HepG2 (cell line): ENCODE results near the gene PAIP2. TPM values are rescaled to one million over a fixed set of nuclear protein-coding genes. Genes with fewer than 3 reads are reported as not detected.

ENCODE experiments used
- BCL6 ChIP-seq: IDR thresholded peaks from 2 replicates; pipeline ENCODE4 v1.6.1; 2016; ENCODE audit warnings: missing genetic modification reagents, missing compliant biosample characterization
- BHLHE40 ChIP-seq: IDR thresholded peaks from 2 replicates; pipeline ENCODE4 v1.6.1; 2011; ENCODE audit warnings: low read length, improper control_type of control experiment
- KLF11 ChIP-seq: IDR thresholded peaks from 2 replicates; pipeline ENCODE4 v1.6.1; 2016; ENCODE audit warnings: missing compliant biosample characterization
- KMT2B ChIP-seq: IDR thresholded peaks from 2 replicates; pipeline ENCODE4 v1.6.1; 2016; ENCODE audit warnings: missing genetic modification reagents, missing compliant biosample characterization
- MXD4 ChIP-seq: IDR thresholded peaks from 2 replicates; pipeline ENCODE4 v1.6.1; 2016; ENCODE audit warnings: mild to moderate bottlenecking, missing biosample characterization, missing genetic modification reagents
- NFKBIZ ChIP-seq: IDR thresholded peaks from 2 replicates; pipeline ENCODE4 v1.6.1; 2018; ENCODE audit warnings: missing genetic modification reagents, missing compliant biosample characterization
- RELA ChIP-seq: sonication (generic); formaldehyde crosslinking; IDR thresholded peaks from 2 replicates; pipeline ENCODE4 v1.4.0; 2020; ENCODE audit warnings: missing genetic modification reagents
- SIX1 ChIP-seq: sonication (generic); formaldehyde crosslinking; IDR thresholded peaks from 2 replicates; pipeline ENCODE4 v1.4.0; 2020; ENCODE audit warnings: missing genetic modification reagents, borderline replicate concordance
- ZFP41 ChIP-seq: sonication (generic); formaldehyde crosslinking; IDR thresholded peaks from 2 replicates; pipeline ENCODE4 v1.4.0; 2020; ENCODE audit warnings: mild to moderate bottlenecking, missing genetic modification reagents, borderline replicate concordance
- ZNF205 ChIP-seq: IDR thresholded peaks from 2 replicates; pipeline ENCODE4 v1.6.1; 2018; ENCODE audit warnings: missing biosample characterization, missing genetic modification reagents
- ZNF367 ChIP-seq: sonication (generic); formaldehyde crosslinking; IDR thresholded peaks from 2 replicates; pipeline ENCODE4 v1.4.0; 2020; ENCODE audit warnings: missing genetic modification reagents, borderline replicate concordance
- ZNF441 ChIP-seq: sonication (generic); formaldehyde crosslinking; IDR thresholded peaks from 2 replicates; pipeline ENCODE4 v1.7.0; 2021; ENCODE audit warnings: missing genetic modification reagents, borderline replicate concordance
- ZNF496 ChIP-seq: sonication (generic); formaldehyde crosslinking; IDR thresholded peaks from 2 replicates; pipeline ENCODE4 v1.8.1; 2023; ENCODE audit warnings: mild to moderate bottlenecking, moderate library complexity, missing genetic modification reagents; ENCODE audit not compliant: insufficient replicate concordance
- ZNF547 ChIP-seq: sonication (generic); formaldehyde crosslinking; IDR thresholded peaks from 2 replicates; pipeline ENCODE4 v1.5.1; 2020; ENCODE audit warnings: mild to moderate bottlenecking, missing genetic modification reagents
- ZNF670 ChIP-seq: sonication (generic); formaldehyde crosslinking; IDR thresholded peaks from 2 replicates; pipeline ENCODE4 v1.8.0; 2022; ENCODE audit warnings: mild to moderate bottlenecking, missing genetic modification reagents, borderline replicate concordance
- ZNF782 ChIP-seq: sonication (generic); formaldehyde crosslinking; IDR thresholded peaks from 2 replicates; pipeline ENCODE4 v1.4.0; 2020; ENCODE audit warnings: missing genetic modification reagents, mild to moderate bottlenecking, borderline replicate concordance
- ZNF788 ChIP-seq: sonication (generic); formaldehyde crosslinking; IDR thresholded peaks from 2 replicates; pipeline ENCODE4 v1.5.0; 2020; ENCODE audit warnings: mild to moderate bottlenecking, missing genetic modification reagents, borderline replicate concordance
- ZNF878 ChIP-seq: sonication (generic); formaldehyde crosslinking; IDR thresholded peaks from 2 replicates; pipeline ENCODE4 v1.8.1; 2023; ENCODE audit warnings: mild to moderate bottlenecking, missing genetic modification reagents, moderate library complexity
- ZSCAN30 ChIP-seq: sonication (generic); formaldehyde crosslinking; IDR thresholded peaks from 2 replicates; pipeline ENCODE4 v1.5.0; 2020; ENCODE audit warnings: mild to moderate bottlenecking, missing genetic modification reagents
- polyA plus RNA-seq, 8 experiments: library from polyadenylated mRNA; depleted of rRNA in 3 of 8; stranded (reverse) in 7 of 8; unstranded in 1 of 8; fragments of >200 nt; fragmentation: Illumina TruSeq in 4 of 8; extraction: Trizol in 4 of 8; gene quantifications; 2 replicates each; pipeline versions ENCODE4 v1.2.1 to v1.2.3, GENCODE V29; 2011 to 2016; ENCODE audit warnings: low read depth in 4 of 8, missing spikeins in 1 of 8, mixed read lengths in 1 of 8; ENCODE audit not compliant: insufficient read depth in 1 of 8
- total RNA-seq, 5 experiments: library from RNA; depleted of rRNA; stranded (reverse); fragments of >200 nt; fragmentation: Illumina TruSeq; extraction: Trizol; gene quantifications; 2 replicates each; pipeline ENCODE4 v1.2.3, GENCODE V29; 2016; ENCODE audit warnings: low read depth in 1 of 5
- TF ChIP-seq, protein P1 (sequence below): sonication (generic); formaldehyde crosslinking; IDR thresholded peaks from 2 replicates; pipeline ENCODE4 v1.8.0; 2022; ENCODE audit warnings: low read depth, missing genetic modification reagents
- TF ChIP-seq, protein P2 (sequence below): sonication (generic); formaldehyde crosslinking; IDR thresholded peaks from 2 replicates; pipeline ENCODE4 v1.5.1; 2020; ENCODE audit warnings: mild to moderate bottlenecking, moderate library complexity, missing genetic modification reagents
- TF ChIP-seq, protein P3 (sequence below): IDR thresholded peaks from 2 replicates; pipeline ENCODE4 v1.6.1; 2016; ENCODE audit warnings: mild to moderate bottlenecking
- TF ChIP-seq, protein P4 (sequence below): sonication (generic); formaldehyde crosslinking; IDR thresholded peaks from 2 replicates; pipeline ENCODE4 v1.4.0; 2020; ENCODE audit warnings: missing genetic modification reagents

The PAIP2 gene
- total and polyA plus RNA-seq, 2 of the 13 experiments (the other 11 are each of a cell fraction or from before 2014, with no cell fraction given): 61.5 to 76.3 TPM

DNA sequence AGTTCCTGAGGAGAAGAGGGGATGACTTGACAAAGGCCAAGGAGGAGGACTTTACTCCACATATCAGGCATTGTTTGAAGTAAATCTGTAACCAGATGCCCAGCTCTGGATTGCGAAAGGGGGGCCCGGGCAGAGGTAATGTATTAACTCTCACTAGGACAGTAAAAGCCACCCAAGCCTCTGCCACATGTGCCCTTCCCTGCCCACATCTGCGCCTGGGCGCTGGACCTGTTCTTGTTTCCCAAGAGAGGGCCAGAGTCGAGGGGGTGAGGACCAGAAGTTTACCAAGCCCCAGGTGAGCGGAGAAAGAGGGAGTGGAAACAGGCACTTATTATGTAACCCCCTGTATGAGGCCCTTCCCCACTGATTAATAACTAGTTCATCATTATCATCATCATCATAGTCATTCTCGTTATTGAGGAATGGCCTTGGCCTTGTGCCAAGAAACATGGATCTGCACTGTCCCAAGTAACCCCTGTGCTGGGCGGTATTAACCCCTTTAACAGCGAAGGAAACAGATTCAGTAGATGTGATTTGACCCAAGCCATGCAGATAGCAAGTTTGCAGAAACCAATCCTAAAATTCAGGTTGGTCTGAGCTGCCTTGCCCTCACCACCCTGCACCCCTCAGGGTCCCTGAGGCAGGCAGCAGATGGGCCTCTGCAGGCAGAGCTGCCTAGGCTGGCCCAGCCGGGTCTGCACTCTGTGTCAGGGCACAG is 41.8 kb downstream of the PAIP2 start, which contains the start of gene SLC23A1 (continued):
- no peak for TF ChIP-seq ZNF782 (CRISPR knock-in tag)
- no peak for TF ChIP-seq ZNF547 (CRISPR knock-in tag)
- TF ChIP-seq, protein P1, sequence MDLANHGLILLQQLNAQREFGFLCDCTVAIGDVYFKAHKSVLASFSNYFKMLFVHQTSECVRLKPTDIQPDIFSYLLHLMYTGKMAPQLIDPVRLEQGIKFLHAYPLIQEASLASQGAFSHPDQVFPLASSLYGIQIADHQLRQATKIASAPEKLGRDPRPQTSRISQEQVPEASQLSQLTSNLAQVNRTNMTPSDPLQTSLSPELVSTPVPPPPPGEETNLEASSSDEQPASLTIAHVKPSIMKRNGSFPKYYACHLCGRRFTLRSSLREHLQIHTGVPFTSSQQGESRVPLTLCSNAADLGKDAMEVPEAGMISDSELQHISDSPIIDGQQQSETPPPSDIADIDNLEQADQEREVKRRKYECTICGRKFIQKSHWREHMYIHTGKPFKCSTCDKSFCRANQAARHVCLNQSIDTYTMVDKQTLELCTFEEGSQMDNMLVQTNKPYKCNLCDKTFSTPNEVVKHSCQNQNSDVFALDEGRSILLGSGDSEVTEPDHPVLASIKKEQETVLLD (CRISPR knock-in tag): no peak
- TF ChIP-seq ZNF441 (CRISPR knock-in tag): no peak
- TF ChIP-seq ZNF878 (CRISPR knock-in tag): no peak
- no peak; the same call in 1 of the 2 replicates for TF ChIP-seq ZNF205
- no peak for TF ChIP-seq RELA (CRISPR knock-in tag)
- TF ChIP-seq ZSCAN30 (CRISPR knock-in tag): no peak
- TF ChIP-seq, protein P2, sequence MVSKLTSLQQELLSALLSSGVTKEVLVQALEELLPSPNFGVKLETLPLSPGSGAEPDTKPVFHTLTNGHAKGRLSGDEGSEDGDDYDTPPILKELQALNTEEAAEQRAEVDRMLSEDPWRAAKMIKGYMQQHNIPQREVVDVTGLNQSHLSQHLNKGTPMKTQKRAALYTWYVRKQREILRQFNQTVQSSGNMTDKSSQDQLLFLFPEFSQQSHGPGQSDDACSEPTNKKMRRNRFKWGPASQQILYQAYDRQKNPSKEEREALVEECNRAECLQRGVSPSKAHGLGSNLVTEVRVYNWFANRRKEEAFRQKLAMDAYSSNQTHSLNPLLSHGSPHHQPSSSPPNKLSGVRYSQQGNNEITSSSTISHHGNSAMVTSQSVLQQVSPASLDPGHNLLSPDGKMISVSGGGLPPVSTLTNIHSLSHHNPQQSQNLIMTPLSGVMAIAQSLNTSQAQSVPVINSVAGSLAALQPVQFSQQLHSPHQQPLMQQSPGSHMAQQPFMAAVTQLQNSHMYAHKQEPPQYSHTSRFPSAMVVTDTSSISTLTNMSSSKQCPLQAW: 0 out of 2 replicates have a peak, but pooled peaks have one; percentile 21
- peak; percentile 27; the same call in 1 of the 2 replicates for TF ChIP-seq KLF11 (CRISPR knock-in tag)
- TF ChIP-seq ZNF367: no peak
- TF ChIP-seq KMT2B (CRISPR knock-in tag): 0 out of 2 replicates have a peak, but pooled peaks have one; percentile 32
- TF ChIP-seq, protein P3, sequence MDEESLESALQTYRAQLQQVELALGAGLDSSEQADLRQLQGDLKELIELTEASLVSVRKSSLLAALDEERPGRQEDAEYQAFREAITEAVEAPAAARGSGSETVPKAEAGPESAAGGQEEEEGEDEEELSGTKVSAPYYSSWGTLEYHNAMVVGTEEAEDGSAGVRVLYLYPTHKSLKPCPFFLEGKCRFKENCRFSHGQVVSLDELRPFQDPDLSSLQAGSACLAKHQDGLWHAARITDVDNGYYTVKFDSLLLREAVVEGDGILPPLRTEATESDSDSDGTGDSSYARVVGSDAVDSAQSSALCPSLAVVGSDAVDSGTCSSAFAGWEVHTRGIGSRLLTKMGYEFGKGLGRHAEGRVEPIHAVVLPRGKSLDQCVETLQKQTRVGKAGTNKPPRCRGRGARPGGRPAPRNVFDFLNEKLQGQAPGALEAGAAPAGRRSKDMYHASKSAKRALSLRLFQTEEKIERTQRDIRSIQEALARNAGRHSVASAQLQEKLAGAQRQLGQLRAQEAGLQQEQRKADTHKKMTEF (CRISPR knock-in tag): no peak
- TF ChIP-seq NFKBIZ (CRISPR knock-in tag): no peak
- peak; percentile 68; the same call in 1 of the 2 replicates for TF ChIP-seq SIX1 (CRISPR knock-in tag)
- peak; percentile 17; the same call in 1 of the 2 replicates for TF ChIP-seq ZNF788 (CRISPR knock-in tag)
- TF ChIP-seq ZNF670 (CRISPR knock-in tag): no peak
- no peak for TF ChIP-seq ZNF496
- TF ChIP-seq, protein P4, sequence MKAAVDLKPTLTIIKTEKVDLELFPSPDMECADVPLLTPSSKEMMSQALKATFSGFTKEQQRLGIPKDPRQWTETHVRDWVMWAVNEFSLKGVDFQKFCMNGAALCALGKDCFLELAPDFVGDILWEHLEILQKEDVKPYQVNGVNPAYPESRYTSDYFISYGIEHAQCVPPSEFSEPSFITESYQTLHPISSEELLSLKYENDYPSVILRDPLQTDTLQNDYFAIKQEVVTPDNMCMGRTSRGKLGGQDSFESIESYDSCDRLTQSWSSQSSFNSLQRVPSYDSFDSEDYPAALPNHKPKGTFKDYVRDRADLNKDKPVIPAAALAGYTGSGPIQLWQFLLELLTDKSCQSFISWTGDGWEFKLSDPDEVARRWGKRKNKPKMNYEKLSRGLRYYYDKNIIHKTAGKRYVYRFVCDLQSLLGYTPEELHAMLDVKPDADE: no peak
- TF ChIP-seq BCL6: no peak
- no peak for TF ChIP-seq ZFP41
- TF ChIP-seq BHLHE40: no peak
- no peak for TF ChIP-seq MXD4
